22Rv1 (cell line): ENCODE results near the gene MANSC1.

Experiments used
- H3K27ac ChIP-seq: fragments of 450-650 bp; 2 replicates; pipeline ENCODE4 v1.5.1; 2017
- CTCF ChIP-seq: fragments of 450-650 bp; IDR thresholded peaks from 2 replicates; pipeline ENCODE4 v1.5.1; 2017; ENCODE audit warnings: mild to moderate bottlenecking
- ZFX ChIP-seq: fragments of 450-650 bp; IDR thresholded peaks from 2 replicates; pipeline ENCODE4 v1.6.1; 2017; ENCODE audit warnings: antibody characterized with exemption, borderline replicate concordance

The MANSC1 gene

GRCh38 chr12:12281134-12281533 is 68.9 kb downstream of the MANSC1 start:
- no peak overlapping the region for H3K27ac ChIP-seq
- TF ChIP-seq CTCF (no peak), ZFX (no peak)

- TF ChIP-seq ZFX (no peak), CTCF (no peak)
- no peak overlapping the region for H3K27ac ChIP-seq
Measured at GRCh38 chr12:12278899-12279298, 71.1 kb downstream of the MANSC1 start.
